Endodermal cell (in vitro differentiated cells): Measurements from ENCODE around the gene RMDN3. TPM values are rescaled to one million over a fixed set of nuclear protein-coding genes. Genes with fewer than 3 reads are reported as not detected.
A peak's percentile ranks its signal among the peaks of the same experiment; 100 is the strongest.

Experiments used
- DNase-seq: peaks from one replicate; pipeline ENCODE4 v3.0.0-alpha.2; 2017
- H3K27ac ChIP-seq: 2 replicates; pipeline ENCODE4 v1.5.1; 2013; ENCODE audit warnings: mild to moderate bottlenecking, low read depth, low read length, moderate library complexity
- H3K27me3 ChIP-seq: 2 replicates; pipeline ENCODE4 v1.6.1; 2013; ENCODE audit warnings: mild to moderate bottlenecking, low read length, moderate library complexity; ENCODE audit not compliant: insufficient read depth, control insufficient read depth, poor library complexity, severe bottlenecking
- H3K36me3 ChIP-seq: 2 replicates; pipeline ENCODE4 v1.7.0; 2013; ENCODE audit warnings: mild to moderate bottlenecking, low read length, moderate library complexity; ENCODE audit not compliant: control insufficient read depth, insufficient read depth
- H3K4me1 ChIP-seq: one replicate; pipeline ENCODE4 v1.7.0; 2013; ENCODE audit warnings: low read length; ENCODE audit not compliant: control insufficient read depth, insufficient read depth
- H3K4me3 ChIP-seq: 2 replicates; pipeline ENCODE4 v1.5.1; 2013; ENCODE audit warnings: mild to moderate bottlenecking, low read length, moderate library complexity
- H3K9ac ChIP-seq: 2 replicates; pipeline ENCODE4 v1.6.1; 2013; ENCODE audit warnings: mild to moderate bottlenecking, low read length, moderate library complexity; ENCODE audit not compliant: poor library complexity, severe bottlenecking; ENCODE audit errors: extremely low read depth
- H3K9me3 ChIP-seq: 2 replicates; pipeline ENCODE4 v1.6.1; 2013; ENCODE audit warnings: mild to moderate bottlenecking, low read length, moderate library complexity; ENCODE audit not compliant: control insufficient read depth
- H3K27ac Mint-ChIP-seq: 2 replicates; pipeline ENCODE4 v1.8.0; 2020; ENCODE audit warnings: mixed read lengths
- H3K27me3 Mint-ChIP-seq: 2 replicates; pipeline ENCODE4 v1.8.0; 2021; ENCODE audit warnings: mild to moderate bottlenecking, mixed read lengths; ENCODE audit not compliant: insufficient read depth
- H3K36me3 Mint-ChIP-seq: 2 replicates; pipeline ENCODE4 v1.8.0; 2020; ENCODE audit warnings: low read depth, mixed read lengths
- H3K4me1 Mint-ChIP-seq: 2 replicates; pipeline ENCODE4 v1.8.0; 2020; ENCODE audit warnings: mixed read lengths
- H3K4me3 Mint-ChIP-seq: 2 replicates; pipeline ENCODE4 v1.8.0; 2020; ENCODE audit warnings: mild to moderate bottlenecking, moderate library complexity, mixed read lengths
- H3K9me3 Mint-ChIP-seq: 2 replicates; pipeline ENCODE4 v1.8.0; 2020; ENCODE audit warnings: mild to moderate bottlenecking, mixed read lengths
- CTCF ChIP-seq: fragments of 200-600 bp; sonication (generic); conservative IDR thresholded peaks from 2 replicates; pipeline ENCODE4 v1.5.0; 2021; ENCODE audit warnings: antibody characterized with exemption, mild to moderate bottlenecking
- WGBS, 2 experiments: methylation state at CpG; one replicate each; pipeline versions ENCODE4 v1.1.5 to v1.1.7; 2013; ENCODE audit warnings: missing lambda C conversion rate in 2 of 2, mixed read lengths in 1 of 2; ENCODE audit not compliant: insufficient coverage in 1 of 2, insufficient read length in 1 of 2; 5-methylcytosine and 5-hydroxymethylcytosine counted together
- total RNA-seq, 2 donors: library from RNA; stranded (reverse); fragmentation: NEBNext Ultra II Directional in 1 of 2; extraction: Animal tissue kit (Norgen Biotek cat#: 25700) in 1 of 2; gene quantifications; 2 replicates in 1 of 2; 3 replicates in 1 of 2; pipeline ENCODE4 v1.2.1, GENCODE V29; 2021

Gene RMDN3
- total RNA-seq, 2 donors from 2014 or later: 15.7 to 23.5 TPM

- 89 to 94% methylated on average over 3 of the region's 3 CpGs for WGBS, 2 experiments
- H3K4me3 Mint-ChIP-seq: no peak overlapping the region
- Histone ChIP-seq H3K4me3 (no peak overlapping the region), H3K27me3 (no peaks in the 10 kb centered on the region), H3K27ac (no peak overlapping the region), H3K9ac (no peak overlapping the region), H3K9me3 (no peaks in the 10 kb centered on the region), H3K36me3 (peaks cover 60% of the 10 kb centered on the region), H3K4me1 (no peaks in the 10 kb centered on the region)
- peak; percentile 62 for DNase-seq
- H3K27me3 Mint-ChIP-seq: no peaks in the 10 kb centered on the region
- H3K4me1 Mint-ChIP-seq: peaks cover 7% of the 10 kb centered on the region
- TF ChIP-seq CTCF: no peak
- H3K27ac Mint-ChIP-seq: peak overlapping the region; percentile 90
- H3K36me3 Mint-ChIP-seq: peaks cover 63% of the 10 kb centered on the region
- no peaks in the 10 kb centered on the region for H3K9me3 Mint-ChIP-seq
These were observed 24.0 kb downstream of the RMDN3 start for GRCh38 chr15:40731034-40731433.

GRCh38 chr15:40723919-40724318 is 31.1 kb downstream of the RMDN3 start:
- no peak overlapping the region for H3K4me3 Mint-ChIP-seq
- H3K36me3 Mint-ChIP-seq: peaks cover 32% of the 10 kb centered on the region
- no peak overlapping the region for H3K27ac Mint-ChIP-seq
- 100% methylated on average over 2 of the region's 2 CpGs; no CpG with 5 or more reads in 1 of the 2 experiments for WGBS, 2 experiments
- no peaks in the 10 kb centered on the region for H3K27me3 Mint-ChIP-seq
- no peaks in the 10 kb centered on the region for H3K4me1 ChIP-seq
- no peak overlapping the region for H3K27ac ChIP-seq
- no peak for DNase-seq
- H3K4me1 Mint-ChIP-seq: no peaks in the 10 kb centered on the region
- no peak for TF ChIP-seq CTCF
- no peaks in the 10 kb centered on the region for H3K27me3 ChIP-seq
- no peak overlapping the region for H3K4me3 ChIP-seq
- no peaks in the 10 kb centered on the region for H3K9me3 ChIP-seq
- H3K9ac ChIP-seq: no peak overlapping the region
- H3K9me3 Mint-ChIP-seq: no peaks in the 10 kb centered on the region
- H3K36me3 ChIP-seq: peaks cover 56% of the 10 kb centered on the region

- Mint-ChIP-seq H3K9me3 (no peaks in the 10 kb centered on the region), H3K36me3 (peaks cover 32% of the 10 kb centered on the region), H3K27me3 (no peaks in the 10 kb centered on the region), H3K27ac (no peak overlapping the region), H3K4me1 (no peaks in the 10 kb centered on the region), H3K4me3 (no peak overlapping the region)
- Histone ChIP-seq H3K9ac (no peak overlapping the region), H3K27ac (no peak overlapping the region), H3K4me3 (no peak overlapping the region), H3K4me1 (no peaks in the 10 kb centered on the region), H3K27me3 (no peaks in the 10 kb centered on the region), H3K36me3 (peaks cover 58% of the 10 kb centered on the region), H3K9me3 (no peaks in the 10 kb centered on the region)
- no peak for DNase-seq
- WGBS, 2 experiments: 83% methylated on average over 1 of the region's 2 CpGs; no CpG with 5 or more reads in 1 of the 2 experiments
- no peak for TF ChIP-seq CTCF
These were observed 32.1 kb downstream of the RMDN3 start for GRCh38 chr15:40722934-40723333.
